GM18498 (cell line): ENCODE data around the gene MBP.

Experiments
- ATAC-seq: cut with Tn5 transposase; IDR thresholded peaks from one replicate; pipeline ENCODE4 v1.9.1; 2021; ENCODE audit warnings: mild to moderate bottlenecking, moderate library complexity; ENCODE audit not compliant: unreplicated experiment

MBP gene

GRCh38 chr18:77054606-77055428 lies 77.8 kb downstream of the MBP start:
- ATAC-seq, result peak; percentile 91

GRCh38 chr18:77054288-77054605 lies 78.3 kb downstream of the MBP start:
- ATAC-seq, result peak; percentile 13

- no peak for ATAC-seq
Observed at GRCh38 chr18:77053616-77054287, 78.8 kb downstream of the MBP start.

- ATAC-seq, result no peak
Observed at GRCh38 chr18:77052983-77053309, 79.6 kb downstream of the MBP start.

DNA sequence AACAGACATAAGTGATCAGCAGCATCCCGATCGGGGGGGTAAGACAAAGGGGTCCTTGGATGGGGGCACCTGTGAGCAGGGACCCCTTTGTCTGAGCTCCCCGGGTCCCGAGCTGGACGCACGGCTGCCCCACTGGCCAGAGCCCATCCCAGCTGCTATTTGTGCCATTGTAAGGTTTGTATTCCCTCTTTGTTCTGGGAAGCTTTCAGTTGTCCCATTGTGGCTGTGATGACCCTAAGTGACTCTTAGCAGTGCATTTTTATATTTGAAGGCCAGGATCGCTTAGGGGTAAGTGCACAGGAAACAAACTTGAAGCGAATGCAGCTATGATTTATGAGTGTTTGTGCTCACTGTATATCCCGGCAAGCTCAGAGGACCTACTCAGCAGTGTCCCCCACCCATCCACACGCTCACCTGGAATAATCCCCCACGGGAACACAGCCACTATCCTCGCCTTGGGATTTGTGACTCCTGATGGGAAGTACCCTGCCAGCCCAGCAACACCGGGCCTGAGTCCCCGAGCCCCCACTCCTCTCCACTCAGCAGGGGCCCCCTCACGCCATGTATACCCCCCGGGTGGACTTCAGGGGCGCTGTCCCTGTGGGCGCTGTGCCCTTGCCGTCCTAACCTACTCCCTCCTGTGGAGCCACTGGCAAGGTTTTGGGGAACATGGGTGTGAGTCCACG lies 80.1 kb downstream of the MBP start:
- no peak for ATAC-seq

DNA sequence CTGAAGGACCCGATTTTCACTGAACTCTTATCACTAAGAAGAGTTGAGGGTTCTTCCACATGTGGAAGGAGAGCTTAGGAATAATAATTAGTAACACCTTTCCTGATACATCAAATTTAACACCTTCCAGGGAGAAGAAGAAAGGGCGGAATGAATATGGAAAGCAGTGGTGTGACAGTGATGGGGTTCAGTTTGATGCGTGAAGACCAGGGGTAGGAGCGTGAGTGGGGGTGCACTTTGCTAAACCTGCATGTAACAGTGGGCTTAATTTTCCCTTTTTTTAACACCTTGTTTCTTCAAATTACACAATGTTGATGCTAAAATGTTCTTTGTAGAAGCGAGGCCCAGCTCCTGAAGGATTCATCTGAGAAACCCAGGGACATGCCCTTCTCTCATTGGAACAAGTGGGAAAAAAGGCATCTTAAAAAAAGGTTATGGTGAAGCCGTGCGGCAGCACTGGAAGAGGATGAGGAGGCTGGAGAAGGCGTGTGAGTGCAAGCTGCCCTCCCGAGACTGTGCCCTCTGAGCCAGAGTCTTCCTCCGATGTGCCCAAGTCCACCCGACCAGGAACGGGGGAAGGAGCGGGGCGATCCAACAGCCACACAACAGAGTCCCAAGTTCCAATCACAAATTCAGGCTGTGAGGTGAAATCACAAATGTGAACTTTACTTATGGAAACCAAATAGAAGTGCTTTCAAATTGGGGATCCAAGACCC lies 80.8 kb downstream of the MBP start:
- ATAC-seq, result no peak

DNA sequence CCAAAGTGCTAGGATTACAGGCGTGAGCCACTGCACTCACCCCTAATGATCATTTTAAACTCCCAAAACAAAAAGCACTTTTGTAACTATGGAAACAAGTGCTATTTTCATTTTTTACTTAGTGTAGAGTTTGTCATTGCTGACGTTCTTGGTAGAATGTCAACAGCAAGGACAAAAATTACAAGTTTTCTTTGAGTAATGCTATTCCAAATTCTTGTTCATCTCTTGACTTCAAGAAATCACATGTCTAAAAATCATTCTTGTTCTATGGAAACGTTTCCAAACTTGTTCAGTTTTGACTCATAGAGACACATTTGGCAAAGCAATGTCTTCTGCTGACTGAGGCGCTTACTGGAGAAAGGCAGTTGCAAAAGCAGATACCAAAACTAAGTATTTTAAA lies 82.6 kb downstream of the MBP start:
- no peak for ATAC-seq

- no peak for ATAC-seq
Observed at GRCh38 chr18:77047803-77048419, 84.7 kb downstream of the MBP start.

DNA sequence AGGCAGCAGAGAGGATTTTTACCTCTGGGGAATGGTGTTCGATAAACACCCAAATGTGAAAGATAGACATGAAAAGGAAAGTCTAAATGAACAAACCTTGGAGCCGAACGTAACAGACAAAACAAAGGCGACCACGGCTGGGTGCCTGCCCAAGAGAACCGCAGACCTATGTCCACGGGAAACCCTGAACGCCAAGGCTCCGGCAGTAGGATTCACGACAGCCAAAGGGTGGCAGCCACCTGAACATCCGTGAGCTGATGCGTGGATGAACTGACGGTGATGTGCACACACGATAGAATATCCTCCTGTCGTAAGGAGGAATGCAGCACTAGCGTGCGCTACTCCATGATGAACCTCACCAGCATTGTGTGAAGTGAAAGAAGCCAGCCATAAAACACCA lies 85.6 kb downstream of the MBP start:
- ATAC-seq, result no peak

DNA sequence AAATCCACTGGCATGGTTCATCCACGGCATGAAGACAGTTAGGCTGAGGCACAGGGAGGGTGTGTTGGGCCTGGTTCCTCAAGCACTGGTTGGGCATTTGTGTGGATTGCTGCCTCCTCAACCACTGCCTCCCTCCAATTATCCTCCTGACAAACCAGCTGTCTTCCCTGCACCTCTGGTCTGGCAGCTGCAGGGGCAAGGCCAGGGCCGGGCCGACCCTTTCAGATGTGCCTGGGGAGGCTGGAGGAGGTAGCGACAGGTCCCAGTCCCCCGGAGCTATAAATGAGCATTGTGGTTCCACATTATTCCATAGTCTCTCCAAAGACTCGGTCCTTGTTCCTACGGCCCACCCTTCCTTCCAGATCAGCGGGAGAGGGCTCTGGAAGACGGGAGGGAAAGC lies 86.2 kb downstream of the MBP start:
- no peak for ATAC-seq

- no peak for ATAC-seq
Observed at GRCh38 chr18:77045677-77046076, 86.9 kb downstream of the MBP start.

DNA sequence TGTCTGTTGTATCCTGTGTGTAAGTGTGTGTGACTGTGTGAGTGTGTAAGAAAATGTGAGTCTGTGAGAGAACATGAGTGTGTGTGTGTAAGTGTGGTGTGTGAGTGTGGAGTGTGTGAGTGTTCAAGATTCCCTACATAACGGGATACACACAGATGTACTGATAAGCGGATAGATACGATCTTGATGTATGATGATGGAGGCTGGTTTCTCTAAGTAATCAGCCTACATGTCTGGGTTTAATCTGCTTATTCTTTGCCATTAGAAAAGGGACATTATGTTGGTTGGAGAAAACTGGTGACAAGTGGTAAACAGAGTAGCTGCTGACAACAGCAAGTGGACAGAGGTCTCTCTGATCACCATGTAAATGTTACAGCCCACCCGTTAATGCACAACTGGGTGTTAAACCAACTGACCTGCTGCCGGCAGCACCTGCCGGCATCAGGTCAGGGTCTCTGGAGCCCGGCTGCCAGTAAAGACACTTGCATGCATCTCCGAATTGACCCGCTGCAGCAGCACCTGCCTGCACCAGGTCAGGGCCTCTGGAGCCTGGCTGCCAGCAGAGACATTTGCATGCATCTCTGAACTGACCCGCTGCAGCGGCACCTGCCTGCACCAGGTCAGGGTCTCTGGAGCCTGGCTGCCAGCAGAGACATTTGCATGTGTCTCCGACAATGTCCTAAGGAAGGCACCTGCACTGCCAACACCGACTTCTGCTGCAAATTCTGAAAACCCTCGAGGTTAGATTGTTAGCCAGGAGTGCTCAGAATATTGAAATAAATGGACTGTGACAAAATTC lies 87.5 kb downstream of the MBP start:
- no peak for ATAC-seq

DNA sequence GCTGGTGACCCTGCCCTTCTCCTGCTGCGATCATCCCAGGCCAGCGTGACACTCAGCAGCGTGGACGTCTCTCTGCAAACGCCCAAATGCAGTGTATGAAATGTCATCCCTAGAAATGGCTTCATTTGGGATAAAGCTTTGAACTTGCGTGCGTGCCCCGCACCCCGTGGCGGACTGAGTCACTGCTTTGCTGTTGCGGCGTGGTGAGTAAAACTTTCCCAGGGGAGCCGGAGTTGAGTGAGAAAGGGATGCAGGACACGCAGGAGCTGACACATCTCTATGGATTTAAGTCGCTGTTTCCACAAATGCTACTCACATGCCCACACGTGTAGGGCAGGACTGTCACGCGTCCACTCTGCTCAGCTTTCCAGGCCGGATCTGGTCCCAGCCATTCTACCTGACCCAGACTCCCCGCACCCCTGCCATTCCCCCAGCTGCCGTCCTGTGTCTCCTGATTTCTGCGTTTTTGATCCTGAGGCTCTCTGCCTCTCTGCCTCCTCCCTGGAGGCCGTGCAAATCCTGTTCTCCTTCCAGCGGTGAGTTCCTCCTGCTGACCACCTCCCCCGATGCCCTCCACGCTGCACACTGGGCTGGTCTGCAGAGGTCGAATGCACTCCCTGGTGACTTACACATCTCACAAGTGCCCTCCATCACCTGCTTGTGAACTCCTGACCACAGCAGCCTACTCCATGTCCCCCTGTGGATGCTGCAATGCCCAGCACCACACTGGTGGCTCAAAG lies 88.9 kb downstream of the MBP start:
- ATAC-seq, result no peak

DNA sequence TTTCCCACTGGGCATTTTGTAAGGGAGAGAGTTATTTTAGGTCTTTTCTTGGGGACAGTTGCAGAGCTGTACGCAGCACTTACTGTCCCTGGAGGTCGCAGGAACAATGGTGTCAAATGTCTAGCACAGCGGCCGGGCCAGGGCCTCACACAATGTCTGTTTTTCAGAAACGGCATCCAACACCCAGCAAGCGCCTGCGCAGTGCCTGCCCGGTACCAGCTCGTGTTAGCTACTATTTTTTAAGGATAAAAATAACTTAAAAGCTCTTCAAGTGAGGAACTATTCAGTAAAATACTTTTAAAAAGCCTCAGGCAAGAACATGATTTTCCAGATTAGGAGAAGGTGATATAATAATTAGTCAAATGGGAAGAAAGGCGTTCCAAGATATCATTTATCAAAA lies 90.0 kb downstream of the MBP start:
- no peak for ATAC-seq

- ATAC-seq, result no peak
Observed at GRCh38 chr18:77039196-77040130, 93.1 kb downstream of the MBP start.

DNA sequence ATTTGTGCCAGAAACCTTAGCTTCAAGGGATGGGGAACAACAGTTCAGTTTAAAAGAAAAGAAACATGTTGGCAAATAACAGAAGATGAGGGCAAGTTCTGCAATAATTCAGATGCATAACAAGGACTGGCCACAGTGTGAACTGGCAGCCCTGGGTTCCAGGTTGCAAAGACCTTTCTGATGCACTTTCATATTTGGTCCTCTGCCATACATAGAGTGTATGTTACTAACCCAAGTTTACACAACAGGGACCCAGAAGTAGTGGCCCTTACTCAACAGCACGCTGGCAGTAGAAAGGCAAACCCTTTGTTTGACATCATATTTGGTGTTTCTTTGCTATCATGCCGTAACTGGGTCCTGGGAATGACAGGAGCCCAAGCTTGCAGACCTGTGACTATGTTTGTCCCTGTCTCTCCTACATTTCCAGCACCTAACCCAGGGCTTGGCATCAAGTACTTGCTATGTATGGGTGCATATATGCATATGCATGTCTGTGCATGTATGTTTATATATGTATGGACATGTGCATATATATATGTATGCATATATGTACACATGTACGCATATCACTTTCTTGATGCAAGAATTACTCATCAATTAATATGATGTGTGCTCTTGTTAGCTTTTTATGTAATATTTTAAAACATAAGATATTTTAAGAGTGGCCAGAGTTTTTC lies 94.3 kb downstream of the MBP start:
- ATAC-seq, result no peak

GRCh38 chr18:77037567-77037966 lies 95.0 kb downstream of the MBP start:
- no peak for ATAC-seq
